ENCODE data around the gene ALOX5AP. TPM values are rescaled to one million over a fixed set of nuclear protein-coding genes. Genes with fewer than 3 reads are reported as not detected.

Gene ALOX5AP
- total RNA-seq, 1 donor from 2014 or later = 5.7 TPM

- no peak overlapping the region for H3K27ac ChIP-seq
- no peak overlapping the region for H3K4me3 ChIP-seq
- H3K4me1 ChIP-seq = no peaks in the 10 kb centered on the region
- no peaks in the 10 kb centered on the region for H3K27me3 ChIP-seq
- H3K36me3 ChIP-seq = no peaks in the 10 kb centered on the region
- H3K9me3 ChIP-seq = no peaks in the 10 kb centered on the region
- TF ChIP-seq CTCF (IDR thresholded peaks at IDR 0.05) = no peak
- intact Hi-C loops (cut with DNase I) = no loop called here
- no peak for DNase-seq (ENCODE audit: low spot score in 2 of 2)
These were observed 27.3 kb downstream of the ALOX5AP start for GRCh38 chr13:30762643-30763042.

- no peak for TF ChIP-seq CTCF (IDR thresholded peaks at IDR 0.05)
- no peaks in the 10 kb centered on the region for H3K9me3 ChIP-seq
- H3K27ac ChIP-seq = no peak overlapping the region
- H3K4me1 ChIP-seq = no peaks in the 10 kb centered on the region
- H3K27me3 ChIP-seq = no peaks in the 10 kb centered on the region
- intact Hi-C loops (cut with DNase I) = no loop called here
- no peak for DNase-seq (ENCODE audit: low spot score in 2 of 2)
- no peak overlapping the region for H3K4me3 ChIP-seq
- H3K36me3 ChIP-seq = no peaks in the 10 kb centered on the region
These were observed 28.6 kb downstream of the ALOX5AP start for GRCh38 chr13:30763786-30764413.

DNA sequence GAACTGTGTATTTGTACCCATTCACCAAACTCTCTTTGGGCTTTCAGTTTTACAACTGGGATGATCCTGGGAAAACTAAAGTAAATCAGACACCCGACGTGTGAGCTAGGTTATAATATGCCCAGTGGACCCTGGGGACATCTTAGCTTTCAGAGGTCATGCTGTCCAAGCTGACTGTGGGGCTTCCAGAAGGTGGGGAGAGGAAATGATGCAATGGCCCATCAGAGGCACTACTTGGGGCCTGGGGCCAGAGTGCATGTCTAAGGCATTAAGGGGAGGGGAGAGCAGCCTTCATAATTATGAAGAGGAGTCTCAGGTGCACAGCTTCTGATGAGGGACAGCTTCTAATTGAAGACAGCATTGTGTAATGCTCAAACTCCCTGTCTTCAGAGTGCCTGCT lies 30.9 kb downstream of the ALOX5AP start:
- no peaks in the 10 kb centered on the region for H3K27me3 ChIP-seq
- intact Hi-C loops (cut with DNase I) = no loop called here
- H3K4me3 ChIP-seq = no peak overlapping the region
- no peak overlapping the region for H3K27ac ChIP-seq
- TF ChIP-seq CTCF (IDR thresholded peaks at IDR 0.05) = no peak
- H3K9me3 ChIP-seq = no peaks in the 10 kb centered on the region
- no peak for DNase-seq (ENCODE audit: low spot score in 2 of 2)
- no peaks in the 10 kb centered on the region for H3K4me1 ChIP-seq
- H3K36me3 ChIP-seq = no peaks in the 10 kb centered on the region

GRCh38 chr13:30770929-30771328 lies 35.6 kb downstream of the ALOX5AP start:
- intact Hi-C loops (cut with DNase I) = no loop called here
- no peak for TF ChIP-seq CTCF (IDR thresholded peaks at IDR 0.05)
- DNase-seq (ENCODE audit: low spot score in 2 of 2) = no peak
- H3K9me3 ChIP-seq = no peaks in the 10 kb centered on the region
- H3K36me3 ChIP-seq = no peaks in the 10 kb centered on the region
- no peak overlapping the region for H3K27ac ChIP-seq
- H3K4me1 ChIP-seq = no peaks in the 10 kb centered on the region
- no peaks in the 10 kb centered on the region for H3K27me3 ChIP-seq
- H3K4me3 ChIP-seq = no peak overlapping the region

GRCh38 chr13:30773561-30773960 lies 38.2 kb downstream of the ALOX5AP start:
- Histone ChIP-seq H3K9me3 (no peaks in the 10 kb centered on the region), H3K4me1 (no peaks in the 10 kb centered on the region), H3K27ac (no peak overlapping the region), H3K27me3 (no peaks in the 10 kb centered on the region), H3K4me3 (no peak overlapping the region), H3K36me3 (no peaks in the 10 kb centered on the region)
- no peak for DNase-seq (ENCODE audit: low spot score in 2 of 2)
- intact Hi-C loops (cut with DNase I) = no loop called here
- TF ChIP-seq CTCF (IDR thresholded peaks at IDR 0.05) = no peak

DNA sequence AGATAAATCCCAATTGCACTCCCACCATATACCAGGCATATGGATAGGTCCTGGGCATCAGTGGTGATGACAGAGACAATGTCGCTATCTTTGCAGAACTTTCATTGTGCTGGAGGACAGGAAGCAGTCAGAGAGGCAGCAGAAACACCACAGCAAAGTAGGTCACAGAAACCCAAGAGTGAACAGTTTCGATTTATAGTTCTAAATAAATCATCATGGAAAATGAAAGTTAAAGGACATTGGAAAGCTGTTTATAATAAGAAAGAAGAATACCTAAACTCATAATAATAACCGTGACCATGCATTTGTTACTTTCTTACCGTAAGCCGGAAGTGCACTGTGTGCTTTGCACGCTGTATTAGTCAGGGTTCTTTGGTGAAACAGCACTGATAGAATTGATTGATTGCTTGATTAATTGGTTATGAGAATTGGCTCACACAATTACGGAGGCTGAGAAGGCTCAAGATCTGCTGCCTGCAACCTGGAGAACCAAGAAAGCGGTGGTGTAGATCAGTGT lies 38.9 kb downstream of the ALOX5AP start:
- DNase-seq (ENCODE audit: low spot score in 2 of 2) = no peak
- no peaks in the 10 kb centered on the region for H3K36me3 ChIP-seq
- no peak for TF ChIP-seq CTCF (IDR thresholded peaks at IDR 0.05)
- H3K27me3 ChIP-seq = no peaks in the 10 kb centered on the region
- no peaks in the 10 kb centered on the region for H3K9me3 ChIP-seq
- no peak overlapping the region for H3K4me3 ChIP-seq
- intact Hi-C loops (cut with DNase I) = no loop called here
- no peaks in the 10 kb centered on the region for H3K4me1 ChIP-seq
- H3K27ac ChIP-seq = no peak overlapping the region
